NK-92 (cell line): ENCODE data around the gene CD8B.
"Not testable (repeated sequence)": the region's sequence is repeated elsewhere in the genome, so short reads cannot be mapped to it uniquely, and the experiment has no call there.

Experiments used
- DNase-seq: peaks from one replicate; lab custom pipeline; 2025; ENCODE audit not compliant: unreplicated experiment; lab: John Stamatoyannopoulos, UW

The CD8B gene

DNA sequence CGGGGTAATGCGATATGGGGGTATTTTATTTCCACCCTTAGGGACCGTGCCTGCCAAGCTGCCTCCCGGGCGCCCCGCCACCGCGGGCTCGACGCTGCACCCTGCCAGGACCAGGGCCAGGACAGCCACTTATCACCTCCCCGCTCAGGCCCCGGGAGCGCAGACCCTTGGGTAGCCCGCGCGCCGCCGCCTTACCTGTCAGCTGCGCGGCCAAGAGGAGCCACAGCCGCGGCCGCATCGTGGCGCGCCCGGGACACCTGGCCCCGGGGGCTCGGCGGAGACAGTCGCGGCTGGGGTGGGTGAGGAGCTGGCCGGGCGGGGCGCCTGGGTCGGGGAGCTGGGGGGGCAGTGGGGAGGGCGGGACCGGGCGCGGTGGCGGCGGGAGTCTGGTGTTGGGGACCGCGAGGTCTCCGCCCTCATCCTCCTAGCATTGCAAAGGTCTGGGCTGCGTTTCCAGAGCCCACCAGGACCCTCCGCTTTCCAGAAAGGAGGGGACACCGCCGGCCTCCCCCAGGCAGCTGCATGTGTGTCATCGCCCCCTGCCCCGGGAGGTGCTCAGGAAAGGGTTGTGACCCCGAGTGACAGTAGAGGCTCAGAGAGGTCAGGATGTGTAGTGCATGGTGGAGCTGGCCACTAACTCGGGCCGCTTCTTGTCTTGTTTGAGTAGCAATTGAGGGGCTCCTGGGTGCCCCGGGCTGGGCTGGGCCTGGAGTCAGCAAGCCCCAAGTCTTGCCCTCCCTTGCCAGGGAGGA, at the start of gene CD8B:
Gene CD8B (minus strand): TSS at position 259 of the 752 bp plus-strand sequence. CDS start 21 bp downstream, at position 238.
- DNase-seq, result not testable (repeated sequence)

- DNase-seq, result not testable (repeated sequence)
These were observed 44.2 kb upstream of the CD8B start for GRCh38 chr2:86905868-86906267.

GRCh38 chr2:86900687-86901086, 39.0 kb upstream of the CD8B start:
- not testable (repeated sequence) for DNase-seq

- not testable (repeated sequence) for DNase-seq
These were observed 24.3 kb upstream of the CD8B start for GRCh38 chr2:86886026-86886425.

GRCh38 chr2:86882865-86883264, 21.2 kb upstream of the CD8B start:
- not testable (repeated sequence) for DNase-seq

- not testable (repeated sequence) for DNase-seq
These were observed 20.5 kb upstream of the CD8B start for GRCh38 chr2:86882118-86882665.

GRCh38 chr2:86878986-86879385, 17.3 kb upstream of the CD8B start:
- DNase-seq, result not testable (repeated sequence)

GRCh38 chr2:86870941-86871340, 9.3 kb upstream of the CD8B start:
- DNase-seq, result not testable (repeated sequence)

DNA sequence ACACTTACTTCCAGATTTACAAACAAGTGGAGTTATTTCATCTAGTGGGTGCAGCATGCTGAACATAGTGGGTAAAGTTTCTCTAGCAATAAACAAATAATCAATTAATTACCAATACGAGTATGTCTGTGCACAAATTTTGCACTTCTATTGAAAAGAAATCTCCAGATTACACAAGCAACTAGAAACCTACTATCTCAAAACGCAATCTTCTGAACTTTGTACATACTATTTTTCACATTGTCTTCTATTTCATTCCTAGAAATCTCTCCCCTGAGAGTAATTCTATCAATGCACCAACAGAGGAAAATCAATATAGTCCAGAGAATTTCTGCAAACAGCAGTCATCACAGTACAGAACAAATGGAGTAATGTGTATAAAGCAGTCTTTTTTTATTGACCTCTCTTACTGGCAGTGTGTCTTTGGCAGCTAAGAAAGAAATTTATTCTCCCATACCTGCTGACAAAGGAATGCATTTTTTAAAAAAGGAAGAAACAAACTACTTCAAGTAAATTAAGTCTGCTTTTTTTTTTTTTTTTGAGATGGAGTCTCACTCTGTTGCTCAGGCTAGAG, 7.3 kb upstream of the CD8B start:
- DNase-seq, result not testable (repeated sequence)

DNA sequence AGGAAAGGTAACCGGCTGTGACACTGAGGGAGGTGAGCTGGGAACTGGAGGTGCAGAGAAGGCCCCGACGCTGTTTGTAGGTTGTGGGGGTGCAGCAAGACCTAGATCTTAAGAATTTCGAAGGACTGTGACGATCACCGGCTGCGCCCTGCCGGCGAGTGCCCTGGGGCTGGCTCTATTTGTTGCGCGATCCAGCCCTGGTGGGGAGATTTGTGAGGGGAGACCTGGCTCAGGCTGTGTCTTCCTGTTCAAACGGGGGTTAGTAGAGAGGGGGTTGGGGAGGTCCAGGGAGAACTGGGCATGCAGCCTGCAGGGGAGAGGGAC, 656 bp upstream of the CD8B start:
- DNase-seq, result not testable (repeated sequence)

DNA sequence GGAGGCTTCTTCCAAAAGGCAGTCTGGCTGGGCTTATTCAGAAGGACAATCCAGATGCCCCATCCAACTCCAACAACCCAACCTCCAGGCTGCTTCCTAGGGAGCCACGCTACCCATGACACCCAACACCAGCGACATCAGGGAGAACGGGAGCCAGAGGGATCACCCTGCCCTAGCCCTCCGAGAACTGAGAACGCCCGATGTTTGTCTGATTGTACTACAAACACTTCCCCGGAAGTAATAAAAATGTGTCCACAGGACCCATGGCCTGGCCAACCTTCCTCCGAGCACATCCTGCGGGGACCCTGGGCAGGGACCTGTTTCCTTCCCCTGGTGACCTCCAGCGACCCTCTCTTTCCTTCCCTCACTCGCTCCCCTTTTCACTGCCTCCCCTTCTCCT, 511 bp downstream of the CD8B start:
- DNase-seq, result not testable (repeated sequence)

- not testable (repeated sequence) for DNase-seq
These were observed 1.1 kb downstream of the CD8B start for GRCh38 chr2:86860573-86860972.

DNA sequence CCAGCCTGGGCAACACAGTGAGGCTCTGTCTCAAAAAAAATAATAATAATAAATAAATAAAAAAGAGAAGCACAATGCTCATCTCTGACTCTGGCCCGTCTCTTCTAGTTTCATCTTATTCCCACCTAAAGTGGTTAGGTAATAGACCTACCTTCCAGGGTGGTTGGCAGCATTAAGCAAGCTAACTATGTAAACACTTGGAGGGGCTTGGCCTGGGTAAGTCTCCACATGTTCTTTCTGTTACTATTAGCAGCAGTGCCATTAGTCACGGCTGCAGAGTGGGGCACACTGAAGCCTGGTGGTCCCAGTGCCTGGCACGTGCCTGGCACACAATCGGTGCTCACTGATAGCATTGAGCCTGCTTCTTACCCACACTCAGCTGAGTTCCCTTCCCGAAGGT, 4.0 kb downstream of the CD8B start:
- not testable (repeated sequence) for DNase-seq

- not testable (repeated sequence) for DNase-seq
These were observed 5.2 kb downstream of the CD8B start for GRCh38 chr2:86856498-86856897.

DNA sequence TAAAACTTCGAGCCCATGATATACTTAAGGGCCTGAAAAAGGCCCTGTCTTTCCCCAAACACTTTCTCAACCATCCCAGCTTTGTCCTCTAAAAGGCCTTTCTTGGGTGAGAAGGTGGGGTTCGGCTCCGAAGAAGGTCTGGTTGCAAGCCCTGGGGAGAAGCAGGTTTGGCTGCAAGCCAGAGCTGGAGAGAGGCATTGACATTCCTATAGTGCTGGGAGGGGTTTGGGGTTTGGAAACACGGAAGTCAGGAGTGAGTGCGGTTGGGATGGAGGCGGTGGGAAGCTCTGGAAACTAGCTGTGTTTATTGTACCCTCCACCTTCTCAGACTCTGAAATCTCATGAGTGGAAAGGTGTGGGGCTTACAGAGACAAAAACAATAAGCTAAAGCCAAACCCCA, 5.7 kb downstream of the CD8B start:
- not testable (repeated sequence) for DNase-seq

DNA sequence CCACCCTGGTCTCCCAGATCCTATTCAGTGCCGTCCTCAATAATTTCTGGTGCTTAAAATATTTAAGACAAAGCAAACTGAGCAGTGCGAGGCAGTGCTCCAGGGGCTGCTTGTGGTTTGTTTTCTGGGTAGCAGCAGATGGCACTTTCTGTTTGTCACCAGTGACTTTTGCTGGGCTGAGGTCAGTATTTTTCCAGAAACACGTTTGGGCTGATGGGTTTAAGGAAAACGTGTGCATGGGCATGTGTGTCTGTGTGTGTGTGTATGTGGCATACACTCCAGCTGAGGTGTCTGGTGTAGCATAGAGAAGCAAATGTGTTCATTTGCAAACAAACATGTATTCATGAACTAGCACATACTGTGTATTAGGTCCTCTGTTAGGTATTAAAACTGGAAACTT, 10.1 kb downstream of the CD8B start:
- not testable (repeated sequence) for DNase-seq

DNA sequence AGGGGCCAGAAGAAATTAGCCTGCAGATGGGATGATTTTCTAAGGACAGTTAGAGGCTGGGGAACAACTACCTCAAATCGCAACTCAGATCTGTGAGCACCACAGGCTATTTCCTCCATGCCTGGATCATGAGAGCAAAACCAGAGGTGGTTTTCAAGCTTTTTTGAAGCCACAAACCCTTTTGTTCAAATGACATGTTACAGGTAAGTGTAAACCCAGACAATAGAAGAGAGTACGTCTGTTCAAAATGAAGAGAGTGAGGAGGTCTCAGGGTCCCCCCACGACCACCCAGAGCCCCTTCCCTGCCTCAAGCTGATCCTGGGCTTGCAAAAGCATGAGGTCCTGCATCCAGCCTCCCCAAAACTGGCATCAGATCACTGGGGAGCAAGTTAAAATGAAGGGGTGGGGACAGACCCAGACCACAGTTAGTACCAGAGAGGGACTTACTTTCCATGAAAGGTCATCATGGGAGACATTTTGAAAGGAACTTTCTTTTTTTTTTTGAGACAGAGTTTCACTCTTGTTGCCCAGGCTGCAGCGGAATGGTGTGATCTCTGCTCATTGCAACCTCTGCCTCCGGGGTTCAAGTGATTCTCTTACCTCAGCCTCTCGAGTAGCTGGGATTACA, 19.0 kb downstream of the CD8B start:
- DNase-seq, result not testable (repeated sequence)

DNA sequence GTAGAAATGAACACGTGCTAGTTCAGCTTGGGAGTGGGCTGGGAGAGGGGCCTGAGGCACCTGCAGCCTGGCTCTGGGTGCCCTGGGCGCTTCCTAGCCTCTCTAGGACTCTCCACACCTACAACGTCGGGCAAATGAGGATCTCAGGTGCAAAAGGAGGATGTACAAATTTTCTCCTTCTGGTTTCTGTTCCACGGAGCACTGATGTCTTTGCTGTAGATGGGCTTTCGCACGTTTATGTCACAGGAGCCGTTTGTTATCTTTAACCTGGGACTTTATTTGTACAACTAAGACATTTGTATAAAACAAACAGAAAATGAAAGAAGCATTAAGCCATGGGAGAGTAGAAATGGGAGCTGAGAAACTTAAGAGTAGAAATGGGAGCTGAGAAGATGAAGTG, 20.4 kb downstream of the CD8B start:
- DNase-seq, result not testable (repeated sequence)

GRCh38 chr2:86839871-86840548, 21.7 kb downstream of the CD8B start:
- DNase-seq, result not testable (repeated sequence)

GRCh38 chr2:86839455-86839854, 22.2 kb downstream of the CD8B start:
- not testable (repeated sequence) for DNase-seq

DNA sequence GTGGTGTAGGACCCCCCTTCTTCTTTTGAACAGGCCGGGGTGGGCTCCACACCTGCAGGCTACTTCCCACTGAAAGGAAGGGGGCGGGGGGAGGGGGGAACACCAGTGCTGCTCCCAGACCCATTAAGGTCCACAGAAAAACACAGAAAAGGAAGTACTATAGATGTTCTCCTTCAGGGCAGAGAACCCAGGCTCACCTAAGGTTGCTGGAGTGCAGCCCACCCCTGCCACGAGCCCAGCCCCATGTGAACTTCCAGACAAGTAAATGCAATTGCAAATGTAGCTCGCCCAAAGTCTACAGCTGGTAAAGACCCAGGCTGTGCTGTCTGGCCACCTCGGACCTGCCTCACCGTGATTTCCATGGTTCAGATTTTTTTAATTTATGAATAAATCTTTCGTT, 24.0 kb downstream of the CD8B start:
- not testable (repeated sequence) for DNase-seq
